ENCODE measurements around the gene PLA2G12B.

PLA2G12B gene

DNA sequence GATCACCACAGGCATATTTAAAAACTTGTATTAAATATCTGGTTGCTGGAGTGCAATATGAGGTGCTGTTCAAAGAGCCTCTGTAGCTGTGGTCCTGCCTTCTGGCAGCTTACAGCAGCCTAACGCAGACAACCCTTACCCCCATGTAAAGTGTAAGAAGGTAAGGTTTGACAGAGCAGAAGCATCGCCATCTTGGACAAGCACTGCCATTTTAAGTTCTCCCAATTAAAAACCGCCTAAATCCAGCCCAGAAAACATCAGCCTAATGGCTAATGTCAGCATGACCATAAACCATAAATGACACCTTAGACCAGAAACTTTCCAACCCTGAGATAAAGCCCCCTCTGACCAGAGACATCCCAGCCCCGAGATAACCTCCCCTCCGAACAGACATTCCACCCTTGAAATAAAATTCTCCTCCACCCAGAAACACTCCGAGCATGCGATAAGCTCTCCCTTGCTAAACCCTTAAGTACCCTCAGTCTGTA is 66.4 kb downstream of the PLA2G12B start:
- DNase-seq = no peak

DNA sequence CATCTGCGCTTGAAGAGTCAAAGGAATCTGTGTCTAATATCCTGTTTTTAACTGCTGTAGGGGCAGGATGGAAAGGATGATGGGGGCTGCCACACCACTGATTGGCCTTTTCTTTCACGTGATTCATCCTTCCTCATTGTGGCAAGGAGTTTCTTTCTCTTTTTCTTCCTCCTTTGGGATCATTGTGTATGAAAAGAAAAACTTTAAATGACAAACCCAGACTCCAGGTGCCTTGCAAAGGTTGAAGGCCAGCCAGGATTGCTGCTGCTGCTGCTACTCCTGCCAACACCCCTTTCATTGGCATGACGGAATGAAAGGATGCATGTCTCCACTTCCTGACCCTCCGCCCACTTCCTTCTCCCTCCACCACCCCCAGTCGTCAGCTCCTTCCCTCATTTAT is 67.6 kb downstream of the PLA2G12B start:
- DNase-seq = no peak

DNA sequence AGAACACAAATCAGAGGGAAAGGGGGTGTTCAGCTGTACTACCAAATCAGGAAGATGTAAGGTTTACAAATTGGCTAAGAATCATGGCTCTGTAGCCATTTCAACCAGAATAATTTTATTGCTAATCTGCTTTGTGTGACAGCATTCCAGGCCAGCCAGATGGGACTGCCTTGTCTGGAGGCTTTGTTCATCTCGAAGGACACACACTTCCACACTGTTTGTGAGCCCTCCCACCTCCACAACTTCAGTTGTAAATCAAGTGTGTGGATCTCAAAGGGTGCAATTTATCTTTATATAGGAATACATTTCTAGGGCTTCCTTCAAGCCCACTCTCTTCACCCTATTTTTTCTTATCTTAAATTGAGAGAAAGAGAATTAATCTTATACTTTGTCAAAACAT is 68.0 kb downstream of the PLA2G12B start:
- no peak for DNase-seq

DNA sequence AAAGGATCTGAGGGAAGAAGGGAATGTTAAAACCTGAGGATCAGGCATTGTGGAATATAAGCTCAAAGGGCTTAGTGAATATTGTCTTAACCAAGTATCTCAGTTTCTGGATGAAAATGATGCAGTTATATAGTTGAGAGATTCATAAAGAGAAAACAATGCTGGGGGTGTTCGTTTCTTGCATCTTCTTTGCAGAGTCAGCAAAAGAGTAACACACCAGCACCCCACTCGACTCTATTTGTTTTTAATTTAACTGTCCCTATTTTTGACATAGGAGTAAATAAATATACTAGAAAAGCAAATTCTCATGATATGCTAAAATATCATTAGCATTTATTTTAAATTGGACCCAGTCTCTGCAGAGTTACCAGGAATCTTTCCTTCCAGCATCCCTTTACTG is 68.7 kb downstream of the PLA2G12B start:
- DNase-seq = no peak
